WI38 (cell line): ENCODE measurements around the gene MYO6.

Experiments used
- H3K4me3 ChIP-seq: 2 replicates; pipeline ENCODE4 v1.5.1; 2011; ENCODE audit warnings: low read depth, mild to moderate bottlenecking, control low read depth, low read length
- CTCF ChIP-seq: IDR thresholded peaks from 2 replicates; pipeline ENCODE4 v1.5.1; 2012; ENCODE audit warnings: low read depth, mild to moderate bottlenecking, control low read depth, low read length

Gene MYO6

GRCh38 chr6:75743971-75744370 is 5.1 kb upstream of the MYO6 start:
- TF ChIP-seq CTCF: no peak
- no peak overlapping the region for H3K4me3 ChIP-seq

GRCh38 chr6:75745404-75745803 is 3.6 kb upstream of the MYO6 start:
- no peak overlapping the region for H3K4me3 ChIP-seq
- no peak for TF ChIP-seq CTCF

- no peak for TF ChIP-seq CTCF
- no peak overlapping the region for H3K4me3 ChIP-seq
Observed at GRCh38 chr6:75746221-75746620, 2.8 kb upstream of the MYO6 start.

- TF ChIP-seq CTCF: no peak
- no peak overlapping the region for H3K4me3 ChIP-seq
Observed at GRCh38 chr6:75747152-75747992, 1.7 kb upstream of the MYO6 start.

- TF ChIP-seq CTCF: no peak
- H3K4me3 ChIP-seq: peak overlapping the region; percentile 92
Observed at GRCh38 chr6:75748003-75748742, 866 bp upstream of the MYO6 start.

GRCh38 chr6:75751443-75751842 is 2.4 kb downstream of the MYO6 start:
- TF ChIP-seq CTCF: no peak
- no peak overlapping the region for H3K4me3 ChIP-seq

- no peak for TF ChIP-seq CTCF
- H3K4me3 ChIP-seq: no peak overlapping the region
Observed at GRCh38 chr6:75752365-75752764, 3.3 kb downstream of the MYO6 start.
